ENCODE results near the gene WDR13. TPM values are rescaled to one million over a fixed set of nuclear protein-coding genes. Genes with fewer than 3 reads are reported as not detected.

Gene WDR13
- total RNA-seq, 2 donors from 2014 or later: 51.3 to 51.9 TPM

GRCh38 chrX:48617542-48618340, 20.4 kb downstream of the WDR13 start:
- H3K27me3 Mint-ChIP-seq (ENCODE audit: insufficient read depth): peaks cover 2% of the 10 kb centered on the region
- WGBS, 2 experiments (ENCODE audit: insufficient coverage in 1 of 2, insufficient read length in 1 of 2): 83 to 100% methylated on average over 2 to 8 of the region's 8 CpGs

GRCh38 chrX:48626401-48627298, 29.4 kb downstream of the WDR13 start:
- Mint-ChIP-seq H3K9me3 (peaks cover 34% of the 10 kb centered on the region), H3K4me3 (no peak overlapping the region), H3K4me1 (no peaks in the 10 kb centered on the region), H3K27ac (no peak overlapping the region), H3K36me3 (ENCODE audit: low read depth) (no peaks in the 10 kb centered on the region), H3K27me3 (ENCODE audit: insufficient read depth) (no peaks in the 10 kb centered on the region)
- Histone ChIP-seq H3K9ac (ENCODE audit: extremely low read depth, low read length, poor library complexity, severe bottlenecking) (no peak overlapping the region), H3K36me3 (ENCODE audit: control insufficient read depth, insufficient read depth, low read length) (no peaks in the 10 kb centered on the region), H3K27ac (ENCODE audit: low read depth, low read length) (no peak overlapping the region), H3K27me3 (ENCODE audit: control insufficient read depth, insufficient read depth, low read length, poor library complexity, severe bottlenecking) (no peaks in the 10 kb centered on the region), H3K4me3 (ENCODE audit: low read length) (no peak overlapping the region), H3K9me3 (ENCODE audit: control insufficient read depth, low read length) (no peaks in the 10 kb centered on the region), H3K4me1 (ENCODE audit: control insufficient read depth, insufficient read depth, low read length) (no peaks in the 10 kb centered on the region)
- DNase-seq: no peak
- 94% methylated on average over 4 of the region's 5 CpGs; no CpG with 5 or more reads in 1 of the 2 experiments for WGBS, 2 experiments (ENCODE audit: insufficient coverage in 1 of 2, insufficient read length in 1 of 2)
- TF ChIP-seq, protein P1, sequence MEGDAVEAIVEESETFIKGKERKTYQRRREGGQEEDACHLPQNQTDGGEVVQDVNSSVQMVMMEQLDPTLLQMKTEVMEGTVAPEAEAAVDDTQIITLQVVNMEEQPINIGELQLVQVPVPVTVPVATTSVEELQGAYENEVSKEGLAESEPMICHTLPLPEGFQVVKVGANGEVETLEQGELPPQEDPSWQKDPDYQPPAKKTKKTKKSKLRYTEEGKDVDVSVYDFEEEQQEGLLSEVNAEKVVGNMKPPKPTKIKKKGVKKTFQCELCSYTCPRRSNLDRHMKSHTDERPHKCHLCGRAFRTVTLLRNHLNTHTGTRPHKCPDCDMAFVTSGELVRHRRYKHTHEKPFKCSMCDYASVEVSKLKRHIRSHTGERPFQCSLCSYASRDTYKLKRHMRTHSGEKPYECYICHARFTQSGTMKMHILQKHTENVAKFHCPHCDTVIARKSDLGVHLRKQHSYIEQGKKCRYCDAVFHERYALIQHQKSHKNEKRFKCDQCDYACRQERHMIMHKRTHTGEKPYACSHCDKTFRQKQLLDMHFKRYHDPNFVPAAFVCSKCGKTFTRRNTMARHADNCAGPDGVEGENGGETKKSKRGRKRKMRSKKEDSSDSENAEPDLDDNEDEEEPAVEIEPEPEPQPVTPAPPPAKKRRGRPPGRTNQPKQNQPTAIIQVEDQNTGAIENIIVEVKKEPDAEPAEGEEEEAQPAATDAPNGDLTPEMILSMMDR (conservative IDR thresholded peaks at IDR 0.05): no peak

More at GRCh38 chrX:48617542-48618340, 20.4 kb downstream of the WDR13 start:
- TF ChIP-seq, protein P1 (conservative IDR thresholded peaks at IDR 0.05): no peak
- Histone ChIP-seq H3K4me3 (ENCODE audit: low read length) (no peak overlapping the region), H3K27me3 (ENCODE audit: control insufficient read depth, insufficient read depth, low read length, poor library complexity, severe bottlenecking) (no peaks in the 10 kb centered on the region), H3K9me3 (ENCODE audit: control insufficient read depth, low read length) (no peaks in the 10 kb centered on the region), H3K36me3 (ENCODE audit: control insufficient read depth, insufficient read depth, low read length) (no peaks in the 10 kb centered on the region), H3K4me1 (ENCODE audit: control insufficient read depth, insufficient read depth, low read length) (no peaks in the 10 kb centered on the region), H3K9ac (ENCODE audit: extremely low read depth, low read length, poor library complexity, severe bottlenecking) (no peak overlapping the region), H3K27ac (ENCODE audit: low read depth, low read length) (no peak overlapping the region)
- DNase-seq: no peak
- Mint-ChIP-seq H3K4me1 (peaks cover 10% of the 10 kb centered on the region), H3K9me3 (peaks cover 49% of the 10 kb centered on the region), H3K27ac (no peak overlapping the region), H3K4me3 (no peak overlapping the region), H3K36me3 (ENCODE audit: low read depth) (no peaks in the 10 kb centered on the region)

DNA sequence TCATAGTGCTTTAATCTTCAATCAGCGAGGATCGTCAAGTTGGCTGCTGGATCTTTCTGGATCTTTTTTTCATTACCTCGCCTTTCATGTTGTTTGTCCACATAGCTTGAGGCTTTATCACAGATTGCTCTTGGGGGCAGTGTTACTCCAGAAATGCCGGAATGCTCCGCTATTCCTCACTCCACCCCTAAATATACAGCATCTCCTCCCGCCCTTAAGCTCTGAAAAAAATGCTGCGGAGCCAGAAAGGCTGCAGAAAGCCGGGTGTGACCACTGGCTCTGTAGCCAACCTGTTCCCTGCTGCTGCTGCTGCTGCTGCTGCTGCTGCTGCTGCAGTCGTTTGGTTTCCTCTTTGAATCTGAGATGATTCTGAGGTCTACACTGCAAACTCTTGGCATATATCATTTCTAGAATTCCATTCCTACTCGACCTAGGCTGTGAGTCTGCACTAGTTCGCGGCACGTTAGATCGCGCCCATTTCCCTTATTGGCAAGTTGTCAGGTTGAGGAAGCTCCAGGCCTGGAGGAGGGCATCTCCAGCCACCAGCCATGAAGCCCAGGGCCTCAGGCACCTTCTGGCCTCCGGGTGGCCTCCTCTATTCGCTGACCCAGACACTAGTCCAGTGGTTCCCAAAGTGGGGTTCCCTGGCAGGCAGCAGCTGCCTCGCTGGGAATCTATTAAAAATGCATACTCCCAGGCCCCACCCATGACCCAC, 34.2 kb downstream of the WDR13 start:
- Mint-ChIP-seq H3K36me3 (ENCODE audit: low read depth) (no peaks in the 10 kb centered on the region), H3K4me1 (no peaks in the 10 kb centered on the region), H3K27ac (no peak overlapping the region), H3K4me3 (no peak overlapping the region), H3K9me3 (peaks cover 41% of the 10 kb centered on the region), H3K27me3 (ENCODE audit: insufficient read depth) (no peaks in the 10 kb centered on the region)
- 41 to 50% methylated on average over 11 to 18 of the region's 18 CpGs for WGBS, 2 experiments (ENCODE audit: insufficient coverage in 1 of 2, insufficient read length in 1 of 2)
- TF ChIP-seq, protein P1 (conservative IDR thresholded peaks at IDR 0.05): peak; percentile 75
- peak; percentile 92 for DNase-seq
- Histone ChIP-seq H3K27ac (ENCODE audit: low read depth, low read length) (no peak overlapping the region), H3K9me3 (ENCODE audit: control insufficient read depth, low read length) (no peaks in the 10 kb centered on the region), H3K4me1 (ENCODE audit: control insufficient read depth, insufficient read depth, low read length) (no peaks in the 10 kb centered on the region), H3K9ac (ENCODE audit: extremely low read depth, low read length, poor library complexity, severe bottlenecking) (no peak overlapping the region), H3K36me3 (ENCODE audit: control insufficient read depth, insufficient read depth, low read length) (no peaks in the 10 kb centered on the region), H3K4me3 (ENCODE audit: low read length) (no peak overlapping the region), H3K27me3 (ENCODE audit: control insufficient read depth, insufficient read depth, low read length, poor library complexity, severe bottlenecking) (no peaks in the 10 kb centered on the region)
